Measurements from ENCODE around the gene PRAC1. TPM values are rescaled to one million over a fixed set of nuclear protein-coding genes. Genes with fewer than 3 reads are reported as not detected.
A peak's percentile ranks its signal among the peaks of the same experiment; 100 is the strongest.

PRAC1 gene
- total and polyA plus RNA-seq, 2 donors (not counting 3 experiments of a cell fraction or from before 2014, with no cell fraction given) = not detected

DNA sequence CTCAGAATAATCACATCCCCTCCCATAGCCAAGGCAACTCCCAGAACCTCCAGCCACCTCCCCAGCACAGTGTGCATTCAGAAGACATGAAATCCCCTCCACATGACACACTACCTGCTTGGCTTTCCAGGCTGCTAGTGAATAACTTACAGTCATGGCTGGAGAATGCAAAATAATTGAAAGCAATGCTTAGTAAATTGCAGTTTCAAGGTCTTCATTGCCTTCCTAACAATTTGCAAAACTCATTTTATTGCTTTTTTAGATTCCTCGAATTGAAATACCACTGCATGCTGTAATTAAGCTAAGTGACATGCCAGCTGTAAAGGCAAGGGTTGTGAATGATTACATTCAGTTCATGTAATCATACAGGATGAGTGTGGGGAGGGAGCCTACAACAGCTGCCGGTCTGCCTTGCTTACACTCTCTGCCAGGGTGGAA, 35.2 kb upstream of the PRAC1 start:
- POLR2A ChIA-PET = interaction anchor here (0.5 kb wide), 1 partner anchor 793 kb away, joined by 7 read pairs; no protein-coding TSS in a partner anchor
- DNase-seq (ENCODE audit: low read depth, low spot score) (no peak), FAIRE-seq (no peak)

GRCh38 chr17:48756830-48757251, 34.5 kb upstream of the PRAC1 start:
- Histone ChIP-seq H3K27ac (ENCODE audit: insufficient read depth, low read depth, low read length) (no peak overlapping the region), H3K9me1 (replicated peaks; ENCODE audit: control insufficient read depth, extremely low read depth, insufficient read depth, low read length) (no peaks in the 10 kb centered on the region), H3K9me3 (replicated peaks; ENCODE audit: control insufficient read depth, insufficient read depth, low read length) (no peaks in the 10 kb centered on the region), H3K27me3 (ENCODE audit: control insufficient read depth in 2 of 2, insufficient read depth in 2 of 2, low read length in 2 of 2) (peaks cover 41 to 42% of the 10 kb centered on the region in 2 experiments), H3K4me2 (ENCODE audit: insufficient read depth, low read length) (no peak overlapping the region), H3K4me3 (replicated peaks in 1 of 3; ENCODE audit: insufficient read depth in 1 of 3, low read depth in 1 of 3, low read length in 3 of 3) (no peak overlapping the region), H3K79me2 (ENCODE audit: control insufficient read depth, insufficient read depth, low read length) (no peaks in the 10 kb centered on the region), H2AFZ (ENCODE audit: low read depth, low read length) (no peak overlapping the region), H3K4me1 (ENCODE audit: control insufficient read depth, extremely low read depth, insufficient read depth, low read length) (peaks cover 18% of the 10 kb centered on the region), H4K20me1 (replicated peaks; ENCODE audit: control insufficient read depth, extremely low read depth, insufficient read depth, low read length) (no peaks in the 10 kb centered on the region), H3K36me3 (ENCODE audit: control insufficient read depth in 2 of 2, extremely low read depth in 1 of 2, insufficient read depth in 2 of 2, low read length in 2 of 2) (no peaks in the 10 kb centered on the region), H3K9ac (replicated peaks; ENCODE audit: extremely low read depth, insufficient read depth, low read length) (no peak overlapping the region)
- BruUV-seq (replicated peaks) = no TSS peak
- ChIA-PET CTCF (interaction anchor here (0.5 to 2.6 kb wide), 5 partner anchors 32 to 378 kb away, joined by 3 to 7 read pairs (median 4); no protein-coding TSS in a partner anchor), POLR2A (no interaction called here)
- DNase-seq (ENCODE audit: low read depth, low spot score) (peak; percentile 13), FAIRE-seq (no peak)
- TF ChIP-seq, protein P1, sequence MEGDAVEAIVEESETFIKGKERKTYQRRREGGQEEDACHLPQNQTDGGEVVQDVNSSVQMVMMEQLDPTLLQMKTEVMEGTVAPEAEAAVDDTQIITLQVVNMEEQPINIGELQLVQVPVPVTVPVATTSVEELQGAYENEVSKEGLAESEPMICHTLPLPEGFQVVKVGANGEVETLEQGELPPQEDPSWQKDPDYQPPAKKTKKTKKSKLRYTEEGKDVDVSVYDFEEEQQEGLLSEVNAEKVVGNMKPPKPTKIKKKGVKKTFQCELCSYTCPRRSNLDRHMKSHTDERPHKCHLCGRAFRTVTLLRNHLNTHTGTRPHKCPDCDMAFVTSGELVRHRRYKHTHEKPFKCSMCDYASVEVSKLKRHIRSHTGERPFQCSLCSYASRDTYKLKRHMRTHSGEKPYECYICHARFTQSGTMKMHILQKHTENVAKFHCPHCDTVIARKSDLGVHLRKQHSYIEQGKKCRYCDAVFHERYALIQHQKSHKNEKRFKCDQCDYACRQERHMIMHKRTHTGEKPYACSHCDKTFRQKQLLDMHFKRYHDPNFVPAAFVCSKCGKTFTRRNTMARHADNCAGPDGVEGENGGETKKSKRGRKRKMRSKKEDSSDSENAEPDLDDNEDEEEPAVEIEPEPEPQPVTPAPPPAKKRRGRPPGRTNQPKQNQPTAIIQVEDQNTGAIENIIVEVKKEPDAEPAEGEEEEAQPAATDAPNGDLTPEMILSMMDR (IDR thresholded peaks at IDR 0.05; ENCODE audit: extremely low read depth in 1 of 2, insufficient read depth in 1 of 2, low read depth in 1 of 2, low read length in 2 of 2) = no peak
- intact Hi-C loops (cut with micrococcal nuclease) (no loop called here), dilution Hi-C loops (cut with MboI; ENCODE audit: extremely low pct_ligation_motif_present, low sequenced_read_pairs) (loop anchor here (25.0 kb wide), 1 partner anchor 95 kb away; no protein-coding TSS in a partner anchor)

More for the DNA sequence above, 35.2 kb upstream of the PRAC1 start:
- Histone ChIP-seq H3K79me2 (ENCODE audit: control insufficient read depth, insufficient read depth, low read length) (no peaks in the 10 kb centered on the region), H4K20me1 (replicated peaks; ENCODE audit: control insufficient read depth, extremely low read depth, insufficient read depth, low read length) (no peaks in the 10 kb centered on the region), H3K9me1 (replicated peaks; ENCODE audit: control insufficient read depth, extremely low read depth, insufficient read depth, low read length) (no peaks in the 10 kb centered on the region), H3K4me3 (replicated peaks in 1 of 3; ENCODE audit: insufficient read depth in 1 of 3, low read depth in 1 of 3, low read length in 3 of 3) (no peak overlapping the region), H3K36me3 (ENCODE audit: control insufficient read depth in 2 of 2, extremely low read depth in 1 of 2, insufficient read depth in 2 of 2, low read length in 2 of 2) (no peaks in the 10 kb centered on the region), H3K4me2 (ENCODE audit: insufficient read depth, low read length) (no peak overlapping the region), H2AFZ (ENCODE audit: low read depth, low read length) (no peak overlapping the region), H3K9me3 (replicated peaks; ENCODE audit: control insufficient read depth, insufficient read depth, low read length) (no peaks in the 10 kb centered on the region), H3K27me3 (ENCODE audit: control insufficient read depth in 2 of 2, insufficient read depth in 2 of 2, low read length in 2 of 2) (peaks cover 39 to 40% of the 10 kb centered on the region in 2 experiments), H3K9ac (replicated peaks; ENCODE audit: extremely low read depth, insufficient read depth, low read length) (no peak overlapping the region), H3K27ac (ENCODE audit: insufficient read depth, low read depth, low read length) (no peak overlapping the region), H3K4me1 (ENCODE audit: control insufficient read depth, extremely low read depth, insufficient read depth, low read length) (peaks cover 18% of the 10 kb centered on the region)
- TF ChIP-seq EZH2 (IDR thresholded peaks at IDR 0.05; ENCODE audit: borderline replicate concordance, low read depth, low read length, severe bottlenecking) (peak; percentile 8), MYC (IDR thresholded peaks at IDR 0.05; ENCODE audit: low read depth, low read length) (no peak)
- no TSS peak for BruUV-seq (replicated peaks)
- intact Hi-C loops (cut with micrococcal nuclease) = no loop called here
- CTCF ChIA-PET = interaction anchor here (0.9 to 2.6 kb wide), 9 partner anchors 33 to 121 kb away, joined by 3 to 7 read pairs (median 4); no protein-coding TSS in a partner anchor
- dilution Hi-C loops (cut with MboI; ENCODE audit: extremely low pct_ligation_motif_present, low sequenced_read_pairs) = loop anchor here (25.0 kb wide), 1 partner anchor 95 kb away; no protein-coding TSS in a partner anchor
